Kidney (tissue), 14 donors: ENCODE measurements around the gene MTARC1. TPM values are rescaled to one million over a fixed set of nuclear protein-coding genes. Genes with fewer than 3 reads are reported as not detected.
A peak's percentile ranks its signal among the peaks of the same experiment; 100 is the strongest.

Experiments
- DNase-seq, 5 donors: peaks; one replicate each; pipeline ENCODE4 v3.0.0-alpha.2; 2013 to 2020
- FAIRE-seq: peaks from 2 replicates; lab custom pipeline; 2012; peaks lifted over from hg19 to GRCh38; lab: Jason Lieb, UNC
- H3K27ac ChIP-seq, 2 donors: one replicate each; pipeline ENCODE4 v1.7.0; 2013; ENCODE audit warnings: low read depth in 2 of 2, low read length in 2 of 2, inconsistent platforms in 1 of 2
- H3K27me3 ChIP-seq: one replicate; pipeline ENCODE4 v1.7.1; 2013; ENCODE audit warnings: low read length, inconsistent platforms; ENCODE audit not compliant: control insufficient read depth, insufficient read depth
- H3K36me3 ChIP-seq, 3 donors: one replicate each; pipeline versions ENCODE4 v1.7.0 to v1.7.1; 2013; ENCODE audit warnings: low read length in 3 of 3, control low read depth in 1 of 3, inconsistent platforms in 1 of 3; ENCODE audit not compliant: insufficient read depth in 3 of 3, control insufficient read depth in 2 of 3
- H3K4me1 ChIP-seq, 3 donors: one replicate each; pipeline versions ENCODE4 v1.7.0 to v1.7.1; 2013; ENCODE audit warnings: low read length in 3 of 3, inconsistent platforms in 1 of 3, low read depth in 1 of 3; ENCODE audit not compliant: control insufficient read depth in 2 of 3, insufficient read depth in 2 of 3
- H3K4me3 ChIP-seq, 3 donors: one replicate each; pipeline versions ENCODE4 v1.7.0 to v1.8.1; 2013; ENCODE audit warnings: low read length in 3 of 3, control low read depth in 1 of 3, inconsistent platforms in 1 of 3
- H3K9ac ChIP-seq, 3 donors: one replicate each; pipeline versions ENCODE4 v1.7.0 to v1.7.1; 2013; ENCODE audit warnings: low read length in 3 of 3, control low read depth in 1 of 3, inconsistent platforms in 1 of 3
- H3K9me3 ChIP-seq, 3 donors: one replicate each; pipeline versions ENCODE4 v1.7.0 to v1.7.1; 2013; ENCODE audit warnings: low read length in 3 of 3, control low read depth in 1 of 3, inconsistent platforms in 1 of 3; ENCODE audit not compliant: control insufficient read depth in 2 of 3, insufficient read depth in 1 of 3
- intact Hi-C: fragments of 100-400 bp; cut with DNase I; formaldehyde crosslinking; loops from one replicate; pipeline ENCODE4 v1.11.1; 2022
- polyA plus RNA-seq: library from polyadenylated mRNA; stranded (reverse); fragments of 350-450 nt; fragmentation: Illumina TruSeq; extraction: RNeasy Lipid Tissue Mini Kit (QIAGEN cat#74804); gene quantifications from one replicate; pipeline ENCODE4 v1.2.3, GENCODE V29; 2014; ENCODE audit warnings: low read depth, low replicate concordance; ENCODE audit not compliant: insufficient read depth
- total RNA-seq: library from RNA; stranded (reverse); fragmentation: NEBNext Ultra II Directional; extraction: Animal tissue kit (Norgen Biotek cat#: 25700); gene quantifications from one replicate; pipeline ENCODE4 v1.2.1, GENCODE V29; 2021
- TF ChIP-seq, protein P1 (sequence below): IDR thresholded peaks from 3 replicates; pipeline ENCODE4 v1.5.1; 2012; ENCODE audit warnings: mild to moderate bottlenecking, moderate library complexity, borderline replicate concordance; ENCODE audit not compliant: insufficient read depth; ENCODE audit errors: extremely low read depth
- donor health status: control.
- donor health status: control.
- donor health status: control.
- donor health status: control.
- donor health status: control.
- donor health status: DM: yes; HTN: yes; CAD: no.
- donor health status: Normal renal cell carcinoma (clear cell type).

MTARC1 gene
- total and polyA plus RNA-seq, 2 donors from 2014 or later: 6.8 to 11.0 TPM

DNA sequence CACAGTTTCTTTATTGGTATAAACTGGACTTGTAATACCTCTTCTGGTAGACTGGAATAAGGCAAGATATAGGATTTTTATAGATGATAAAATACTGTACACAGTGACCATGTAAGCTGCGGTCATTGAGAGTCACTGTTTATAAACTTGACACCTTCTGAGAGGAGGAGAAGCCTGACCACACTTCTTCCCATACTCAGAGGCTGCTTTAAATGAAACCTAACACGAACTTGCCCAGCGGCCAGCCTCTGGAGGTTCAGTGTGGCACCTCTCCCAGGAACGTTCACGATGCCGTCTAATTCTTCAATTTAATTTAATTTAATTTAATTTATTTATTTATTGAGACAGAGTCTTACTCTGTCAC lies 22.5 kb downstream of the MTARC1 start:
- TF ChIP-seq, protein P1, sequence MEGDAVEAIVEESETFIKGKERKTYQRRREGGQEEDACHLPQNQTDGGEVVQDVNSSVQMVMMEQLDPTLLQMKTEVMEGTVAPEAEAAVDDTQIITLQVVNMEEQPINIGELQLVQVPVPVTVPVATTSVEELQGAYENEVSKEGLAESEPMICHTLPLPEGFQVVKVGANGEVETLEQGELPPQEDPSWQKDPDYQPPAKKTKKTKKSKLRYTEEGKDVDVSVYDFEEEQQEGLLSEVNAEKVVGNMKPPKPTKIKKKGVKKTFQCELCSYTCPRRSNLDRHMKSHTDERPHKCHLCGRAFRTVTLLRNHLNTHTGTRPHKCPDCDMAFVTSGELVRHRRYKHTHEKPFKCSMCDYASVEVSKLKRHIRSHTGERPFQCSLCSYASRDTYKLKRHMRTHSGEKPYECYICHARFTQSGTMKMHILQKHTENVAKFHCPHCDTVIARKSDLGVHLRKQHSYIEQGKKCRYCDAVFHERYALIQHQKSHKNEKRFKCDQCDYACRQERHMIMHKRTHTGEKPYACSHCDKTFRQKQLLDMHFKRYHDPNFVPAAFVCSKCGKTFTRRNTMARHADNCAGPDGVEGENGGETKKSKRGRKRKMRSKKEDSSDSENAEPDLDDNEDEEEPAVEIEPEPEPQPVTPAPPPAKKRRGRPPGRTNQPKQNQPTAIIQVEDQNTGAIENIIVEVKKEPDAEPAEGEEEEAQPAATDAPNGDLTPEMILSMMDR: no peak
- H3K4me3 ChIP-seq: no peak overlapping the region
- no peak overlapping the region for H3K9ac ChIP-seq
- H3K36me3 ChIP-seq: peaks cover 0 to 14% (median 9%) of the 10 kb centered on the region in 3 donors
- H3K27ac ChIP-seq: no peak overlapping the region
- H3K27me3 ChIP-seq: no peaks in the 10 kb centered on the region
- no peak for FAIRE-seq
- intact Hi-C loops: no loop called here
- no peaks in the 10 kb centered on the region for H3K9me3 ChIP-seq
- H3K4me1 ChIP-seq: peaks cover 0 to 2% (median 0%) of the 10 kb centered on the region in 3 donors
- DNase-seq: no peak

DNA sequence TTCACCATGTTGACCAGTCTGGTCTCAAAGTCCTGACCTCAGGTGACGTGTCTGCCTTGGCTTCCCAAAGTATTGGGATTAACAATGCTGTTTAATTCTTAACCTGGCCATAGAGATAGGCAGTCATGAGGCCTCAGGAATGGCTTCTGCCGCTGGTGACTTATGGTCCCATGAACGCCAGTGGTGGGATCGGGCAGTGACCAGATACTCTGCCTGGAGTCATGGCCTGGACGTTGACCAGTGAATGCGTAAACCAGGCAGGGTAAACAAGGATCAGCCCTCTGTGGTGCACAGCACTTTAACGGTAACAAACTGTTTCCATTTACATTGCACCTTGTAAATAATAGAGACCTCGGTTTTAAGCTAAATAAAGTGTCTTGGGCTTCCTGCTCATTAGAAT lies 23.0 kb downstream of the MTARC1 start:
- H3K4me1 ChIP-seq: peaks cover 0 to 2% (median 0%) of the 10 kb centered on the region in 3 donors
- no peaks in the 10 kb centered on the region for H3K9me3 ChIP-seq
- intact Hi-C loops: no loop called here
- H3K36me3 ChIP-seq: peaks cover 0 to 14% (median 8%) of the 10 kb centered on the region in 3 donors
- no peak overlapping the region for H3K4me3 ChIP-seq
- H3K27ac ChIP-seq: no peak overlapping the region
- no peak for DNase-seq
- H3K27me3 ChIP-seq: no peaks in the 10 kb centered on the region
- no peak overlapping the region for H3K9ac ChIP-seq
- TF ChIP-seq, protein P1: no peak
- no peak for FAIRE-seq

DNA sequence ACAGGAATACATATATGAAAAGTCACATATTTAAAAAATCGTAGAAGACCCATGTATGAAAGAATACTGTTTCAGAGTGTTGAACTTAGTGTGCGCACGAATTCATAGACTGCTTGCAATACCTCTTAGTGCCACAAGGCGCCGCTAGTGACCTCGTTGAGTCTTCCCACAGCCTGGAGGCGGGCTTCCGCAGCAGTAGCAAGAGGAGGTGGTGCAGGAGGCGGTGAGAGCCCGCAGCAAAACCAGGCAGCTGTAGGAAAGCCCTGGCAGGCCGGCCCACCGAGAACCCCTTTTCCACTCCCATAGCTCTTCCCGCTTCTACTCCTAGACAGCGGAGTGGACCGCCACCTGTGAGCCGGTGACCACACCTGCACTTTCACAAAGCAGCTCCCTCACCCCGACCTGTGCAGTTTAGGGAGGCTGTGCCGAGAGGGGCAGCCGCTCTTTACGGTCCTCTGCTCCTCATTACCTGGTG lies 23.5 kb downstream of the MTARC1 start:
- peak overlapping the region in 1 of 3 donors; percentile 35 for H3K4me3 ChIP-seq
- no peak overlapping the region for H3K27ac ChIP-seq
- H3K4me1 ChIP-seq: peaks cover 0 to 2% (median 0%) of the 10 kb centered on the region in 3 donors
- no peak overlapping the region for H3K9ac ChIP-seq
- intact Hi-C loops: no loop called here
- FAIRE-seq (no peak), DNase-seq (peak; percentile 84 to 93 (median 90))
- TF ChIP-seq, protein P1: peak; percentile 93
- H3K36me3 ChIP-seq: peaks cover 0 to 10% (median 3%) of the 10 kb centered on the region in 3 donors
- no peaks in the 10 kb centered on the region for H3K27me3 ChIP-seq
- H3K9me3 ChIP-seq: no peaks in the 10 kb centered on the region

DNA sequence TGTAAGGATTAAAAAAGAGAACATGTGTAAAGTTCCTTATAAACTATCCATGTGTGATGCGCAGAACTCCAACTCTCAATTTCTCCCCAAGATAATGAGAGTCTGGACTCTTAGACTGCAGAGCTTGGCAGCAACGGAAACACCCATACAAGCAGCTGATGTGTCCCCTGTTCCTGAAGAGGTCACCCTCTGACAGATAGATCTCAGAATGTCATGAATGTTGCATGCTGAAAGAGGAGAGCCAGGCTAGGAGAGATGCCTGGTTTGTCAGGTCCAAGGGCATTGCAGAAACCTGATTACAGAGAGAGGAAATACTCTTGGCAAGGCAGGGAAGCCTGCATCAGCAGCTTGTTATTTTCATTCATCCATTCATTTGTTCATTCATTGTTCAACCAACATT lies 24.2 kb downstream of the MTARC1 start:
- intact Hi-C loops: no loop called here
- no peak for FAIRE-seq

More for the DNA sequence above, 24.2 kb downstream of the MTARC1 start:
- H3K9ac ChIP-seq: no peak overlapping the region
- H3K4me3 ChIP-seq: no peak overlapping the region
- H3K27me3 ChIP-seq: no peaks in the 10 kb centered on the region
- DNase-seq: no peak
- peaks cover 0 to 10% (median 0%) of the 10 kb centered on the region in 3 donors for H3K36me3 ChIP-seq
- no peak overlapping the region for H3K27ac ChIP-seq
- H3K4me1 ChIP-seq: peaks cover 0 to 2% (median 0%) of the 10 kb centered on the region in 3 donors
- TF ChIP-seq, protein P1: no peak
- H3K9me3 ChIP-seq: no peaks in the 10 kb centered on the region
